ENCODE measurements around the gene ABCF1. TPM values are rescaled to one million over a fixed set of nuclear protein-coding genes. Genes with fewer than 3 reads are reported as not detected.

ABCF1 gene
- total and polyA plus RNA-seq, 4 donors: 25.8 to 55.4 (median 36.2) TPM

DNA sequence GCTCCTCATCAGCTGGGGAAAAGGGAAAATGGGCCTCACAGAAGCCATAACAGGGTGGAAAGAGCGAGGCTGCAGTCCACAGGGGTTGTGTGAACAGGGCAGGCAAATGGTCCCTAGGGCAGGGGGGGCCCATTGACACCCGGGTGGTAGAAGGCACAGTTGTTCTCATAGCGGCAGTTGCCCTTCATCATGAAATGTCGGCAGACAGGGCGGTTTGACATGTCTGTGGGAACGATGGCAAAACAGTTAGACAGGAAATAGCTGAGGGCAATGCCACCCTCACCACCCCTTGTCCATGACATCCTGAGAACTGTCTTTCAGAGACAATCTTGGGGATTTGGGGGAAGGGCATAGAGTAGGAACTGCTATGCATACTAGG is 30.2 kb downstream of the ABCF1 start:
- TF ChIP-seq, protein P1, sequence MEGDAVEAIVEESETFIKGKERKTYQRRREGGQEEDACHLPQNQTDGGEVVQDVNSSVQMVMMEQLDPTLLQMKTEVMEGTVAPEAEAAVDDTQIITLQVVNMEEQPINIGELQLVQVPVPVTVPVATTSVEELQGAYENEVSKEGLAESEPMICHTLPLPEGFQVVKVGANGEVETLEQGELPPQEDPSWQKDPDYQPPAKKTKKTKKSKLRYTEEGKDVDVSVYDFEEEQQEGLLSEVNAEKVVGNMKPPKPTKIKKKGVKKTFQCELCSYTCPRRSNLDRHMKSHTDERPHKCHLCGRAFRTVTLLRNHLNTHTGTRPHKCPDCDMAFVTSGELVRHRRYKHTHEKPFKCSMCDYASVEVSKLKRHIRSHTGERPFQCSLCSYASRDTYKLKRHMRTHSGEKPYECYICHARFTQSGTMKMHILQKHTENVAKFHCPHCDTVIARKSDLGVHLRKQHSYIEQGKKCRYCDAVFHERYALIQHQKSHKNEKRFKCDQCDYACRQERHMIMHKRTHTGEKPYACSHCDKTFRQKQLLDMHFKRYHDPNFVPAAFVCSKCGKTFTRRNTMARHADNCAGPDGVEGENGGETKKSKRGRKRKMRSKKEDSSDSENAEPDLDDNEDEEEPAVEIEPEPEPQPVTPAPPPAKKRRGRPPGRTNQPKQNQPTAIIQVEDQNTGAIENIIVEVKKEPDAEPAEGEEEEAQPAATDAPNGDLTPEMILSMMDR (IDR thresholded peaks at IDR 0.05; ENCODE audit: control extremely low read depth, extremely low read depth): no peak
- Histone ChIP-seq H3K4me3 (no peak overlapping the region), H3K4me1 (ENCODE audit: control insufficient read depth in 5 of 5, insufficient read depth in 5 of 5, low read length in 5 of 5) (peaks cover 0 to 7% (median 0%) of the 10 kb centered on the region in 5 donors), H3K9ac (ENCODE audit: insufficient read depth in 1 of 2, low read length in 2 of 2) (no peak overlapping the region), H3K36me3 (ENCODE audit: control insufficient read depth in 4 of 4, insufficient read depth in 4 of 4, low read length in 4 of 4) (peaks cover 42 to 58% (median 44%) of the 10 kb centered on the region in 4 donors), H3K27ac (ENCODE audit: low read depth in 1 of 2, low read length in 1 of 2) (no peak overlapping the region), H3K27me3 (ENCODE audit: control insufficient read depth in 3 of 3, insufficient read depth in 3 of 3, low read length in 2 of 3) (no peaks in the 10 kb centered on the region), H3K9me3 (ENCODE audit: control insufficient read depth in 4 of 4, insufficient read depth in 3 of 4, low read length in 3 of 4) (no peaks in the 10 kb centered on the region)
- ATAC-seq (ENCODE audit: insufficient read depth, low FRiP score): no peak
- no peak for DNase-seq
- WGBS, 2 donors: 27 to 58% methylated on average over 6 of the region's 6 CpGs

DNA sequence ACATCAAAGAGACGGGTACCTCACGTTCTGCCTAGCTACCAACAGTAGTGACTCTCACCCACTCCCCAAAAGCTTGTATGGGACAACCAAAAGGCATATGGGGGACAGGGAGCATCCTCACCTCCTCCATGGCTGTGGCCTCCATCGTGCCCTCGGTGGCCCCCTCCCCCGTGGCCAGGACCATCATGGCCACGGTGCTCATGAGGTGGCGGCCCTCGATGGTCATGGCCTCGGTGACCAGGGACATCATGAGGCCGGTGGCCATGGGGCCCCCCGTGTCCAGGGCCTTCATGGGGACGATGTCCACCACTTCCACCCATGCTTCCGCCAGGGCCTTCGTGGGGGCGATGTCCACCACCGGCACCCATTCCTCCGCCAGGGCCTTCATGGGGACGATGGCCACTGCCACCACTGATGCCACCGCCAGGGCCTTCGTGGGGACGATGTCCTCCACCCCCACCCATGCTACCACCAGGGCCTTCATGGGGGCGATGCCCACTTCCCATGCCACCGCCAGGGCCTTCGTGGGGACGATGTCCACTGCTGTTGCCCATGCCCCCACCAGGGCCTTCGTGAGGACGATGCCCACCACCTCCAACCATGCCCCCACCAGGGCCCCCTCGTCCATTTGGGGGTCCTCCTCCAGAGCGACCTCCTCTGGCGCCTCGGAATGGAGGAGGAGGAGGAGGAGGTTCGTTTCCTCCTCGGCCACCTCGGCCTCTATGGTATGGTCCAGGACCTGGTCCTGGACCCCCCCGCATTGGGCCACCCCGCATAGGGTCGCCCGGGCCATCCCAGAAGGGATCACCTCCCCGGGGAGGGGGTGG is 30.8 kb downstream of the ABCF1 start:
- Histone ChIP-seq H3K4me3 (no peak overlapping the region), H3K9me3 (ENCODE audit: control insufficient read depth in 4 of 4, insufficient read depth in 3 of 4, low read length in 3 of 4) (no peaks in the 10 kb centered on the region), H3K4me1 (ENCODE audit: control insufficient read depth in 5 of 5, insufficient read depth in 5 of 5, low read length in 5 of 5) (peaks cover 0 to 7% (median 0%) of the 10 kb centered on the region in 5 donors), H3K27me3 (ENCODE audit: control insufficient read depth in 3 of 3, insufficient read depth in 3 of 3, low read length in 2 of 3) (no peaks in the 10 kb centered on the region), H3K9ac (ENCODE audit: insufficient read depth in 1 of 2, low read length in 2 of 2) (no peak overlapping the region), H3K27ac (ENCODE audit: low read depth in 1 of 2, low read length in 1 of 2) (no peak overlapping the region), H3K36me3 (ENCODE audit: control insufficient read depth in 4 of 4, insufficient read depth in 4 of 4, low read length in 4 of 4) (peaks cover 46 to 59% (median 49%) of the 10 kb centered on the region in 4 donors)
- TF ChIP-seq, protein P1 (IDR thresholded peaks at IDR 0.05; ENCODE audit: control extremely low read depth, extremely low read depth): no peak
- WGBS, 2 donors: 91 to 93% methylated on average over 36 to 39 of the region's 39 CpGs
- ATAC-seq (ENCODE audit: insufficient read depth, low FRiP score): no peak
- DNase-seq: no peak

DNA sequence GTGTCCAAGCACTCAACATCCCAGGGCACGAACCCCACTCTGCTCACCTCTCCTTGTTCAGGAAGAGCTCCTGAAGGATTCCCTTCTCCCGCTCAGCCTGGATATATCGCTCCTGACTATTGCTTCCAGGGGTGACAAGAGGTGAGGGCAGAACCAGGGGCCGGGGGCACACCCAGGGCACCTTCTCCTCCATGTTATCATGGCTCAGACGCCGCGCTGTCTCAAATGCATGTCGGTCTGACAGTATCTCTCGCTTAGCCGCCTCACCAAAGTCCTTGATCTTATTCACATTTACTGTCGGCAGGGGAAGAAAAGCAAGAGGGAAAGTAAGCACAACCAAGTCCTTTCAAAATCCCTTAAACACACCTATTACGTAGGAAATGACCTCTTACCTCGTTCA is 32.7 kb downstream of the ABCF1 start:
- ATAC-seq (ENCODE audit: insufficient read depth, low FRiP score) (no peak), DNase-seq (no peak)
- peaks cover 56 to 69% (median 61%) of the 10 kb centered on the region in 4 donors for H3K36me3 ChIP-seq (ENCODE audit: control insufficient read depth in 4 of 4, insufficient read depth in 4 of 4, low read length in 4 of 4)
- H3K9me3 ChIP-seq (ENCODE audit: control insufficient read depth in 4 of 4, insufficient read depth in 3 of 4, low read length in 3 of 4): no peaks in the 10 kb centered on the region
- no peak overlapping the region for H3K27ac ChIP-seq (ENCODE audit: low read depth in 1 of 2, low read length in 1 of 2)
- H3K27me3 ChIP-seq (ENCODE audit: control insufficient read depth in 3 of 3, insufficient read depth in 3 of 3, low read length in 2 of 3): no peaks in the 10 kb centered on the region
- WGBS, 2 donors: 95% methylated on average over 13 of the region's 13 CpGs
- TF ChIP-seq, protein P1 (IDR thresholded peaks at IDR 0.05; ENCODE audit: control extremely low read depth, extremely low read depth): no peak
- no peak overlapping the region for H3K4me3 ChIP-seq
- H3K4me1 ChIP-seq (ENCODE audit: control insufficient read depth in 5 of 5, insufficient read depth in 5 of 5, low read length in 5 of 5): peaks cover 0 to 7% (median 0%) of the 10 kb centered on the region in 5 donors
- no peak overlapping the region for H3K9ac ChIP-seq (ENCODE audit: insufficient read depth in 1 of 2, low read length in 2 of 2)
